GM13977 (cell line): ENCODE results near the gene IL1RAPL2.

Source experiments
- DNase-seq: peaks from one replicate; pipeline ENCODE4 v3.0.0; 2012; ENCODE audit warnings: low spot score
- in situ Hi-C: fragments of 300-500 bp; cut with MboI; formaldehyde crosslinking; loops from one replicate; pipeline ENCODE4 v1.12.0; 2022; ENCODE audit warnings: low sequenced_read_pairs, low pct_unique_long_range_greater_than_20kb, mixed read lengths, inconsistent platforms; ENCODE audit not compliant: unreplicated experiment
- TF ChIP-seq, protein P1 (sequence below): IDR thresholded peaks from 2 replicates; pipeline ENCODE4 v1.5.1; 2012; ENCODE audit warnings: mild to moderate bottlenecking, control low read depth; ENCODE audit not compliant: insufficient read depth; ENCODE audit errors: extremely low read depth, missing control alignments

The IL1RAPL2 gene

DNA sequence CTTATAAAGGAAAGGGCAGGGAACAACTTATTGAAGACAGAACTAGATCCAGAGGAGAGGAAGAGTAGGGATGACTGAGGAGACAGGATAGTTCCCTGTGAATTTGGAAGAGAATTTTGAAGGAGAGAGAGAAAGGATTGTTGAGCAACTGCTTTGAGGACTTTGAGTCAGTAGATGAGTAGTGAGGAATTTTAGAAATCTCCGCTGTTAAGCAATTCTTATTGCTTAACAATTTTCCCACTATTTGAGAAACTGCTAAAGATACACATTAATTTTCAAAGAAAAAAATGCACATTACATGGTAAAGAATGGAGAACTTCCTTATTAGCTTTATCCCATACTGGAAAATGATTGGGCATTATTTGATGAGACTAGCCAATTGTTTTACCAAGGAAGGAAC, 1140.0 kb downstream of the IL1RAPL2 start:
- TF ChIP-seq, protein P1, sequence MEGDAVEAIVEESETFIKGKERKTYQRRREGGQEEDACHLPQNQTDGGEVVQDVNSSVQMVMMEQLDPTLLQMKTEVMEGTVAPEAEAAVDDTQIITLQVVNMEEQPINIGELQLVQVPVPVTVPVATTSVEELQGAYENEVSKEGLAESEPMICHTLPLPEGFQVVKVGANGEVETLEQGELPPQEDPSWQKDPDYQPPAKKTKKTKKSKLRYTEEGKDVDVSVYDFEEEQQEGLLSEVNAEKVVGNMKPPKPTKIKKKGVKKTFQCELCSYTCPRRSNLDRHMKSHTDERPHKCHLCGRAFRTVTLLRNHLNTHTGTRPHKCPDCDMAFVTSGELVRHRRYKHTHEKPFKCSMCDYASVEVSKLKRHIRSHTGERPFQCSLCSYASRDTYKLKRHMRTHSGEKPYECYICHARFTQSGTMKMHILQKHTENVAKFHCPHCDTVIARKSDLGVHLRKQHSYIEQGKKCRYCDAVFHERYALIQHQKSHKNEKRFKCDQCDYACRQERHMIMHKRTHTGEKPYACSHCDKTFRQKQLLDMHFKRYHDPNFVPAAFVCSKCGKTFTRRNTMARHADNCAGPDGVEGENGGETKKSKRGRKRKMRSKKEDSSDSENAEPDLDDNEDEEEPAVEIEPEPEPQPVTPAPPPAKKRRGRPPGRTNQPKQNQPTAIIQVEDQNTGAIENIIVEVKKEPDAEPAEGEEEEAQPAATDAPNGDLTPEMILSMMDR: no peak
- DNase-seq: no peak
- in situ Hi-C loops: no loop called here

DNA sequence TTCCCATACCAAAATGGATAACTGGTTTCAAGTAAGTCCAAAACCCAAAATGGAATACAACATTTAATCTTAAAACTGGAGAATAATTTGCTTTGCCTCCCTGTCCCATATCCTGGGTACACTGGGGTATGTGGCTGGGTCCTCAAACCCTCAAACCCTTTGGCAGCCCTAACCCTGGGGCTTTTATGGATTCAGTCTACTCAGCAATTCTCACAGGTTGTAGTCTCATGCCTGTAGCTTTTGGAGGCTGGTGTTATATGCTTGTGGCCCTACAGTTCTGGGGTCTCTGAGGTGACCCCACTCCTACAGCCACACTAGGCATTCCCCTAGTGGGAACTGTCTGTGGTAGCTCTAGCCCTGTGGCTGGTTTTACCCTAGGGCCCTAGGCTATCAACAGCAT, 1145.8 kb downstream of the IL1RAPL2 start:
- in situ Hi-C loops: no loop called here
- TF ChIP-seq, protein P1: no peak
- DNase-seq: no peak

DNA sequence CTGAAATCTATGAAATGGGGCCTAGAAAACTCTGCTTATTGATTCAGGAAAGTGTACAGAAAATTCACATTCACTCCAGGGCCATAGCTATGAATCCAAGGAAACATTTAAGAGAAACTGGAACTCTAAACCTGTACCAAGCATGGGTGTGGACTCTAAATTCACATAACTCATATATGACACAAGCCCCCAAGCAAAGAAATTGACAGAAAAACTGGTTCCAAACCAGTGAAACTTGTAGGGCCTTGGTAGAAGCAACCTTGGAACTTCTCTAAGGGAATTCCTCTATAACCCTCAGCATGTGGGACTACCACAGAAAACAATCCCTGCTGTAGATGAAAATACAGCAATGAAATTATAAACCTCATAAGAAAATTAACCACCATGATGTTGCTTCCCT, 1149.7 kb downstream of the IL1RAPL2 start:
- no peak for DNase-seq
- in situ Hi-C loops: no loop called here

DNA sequence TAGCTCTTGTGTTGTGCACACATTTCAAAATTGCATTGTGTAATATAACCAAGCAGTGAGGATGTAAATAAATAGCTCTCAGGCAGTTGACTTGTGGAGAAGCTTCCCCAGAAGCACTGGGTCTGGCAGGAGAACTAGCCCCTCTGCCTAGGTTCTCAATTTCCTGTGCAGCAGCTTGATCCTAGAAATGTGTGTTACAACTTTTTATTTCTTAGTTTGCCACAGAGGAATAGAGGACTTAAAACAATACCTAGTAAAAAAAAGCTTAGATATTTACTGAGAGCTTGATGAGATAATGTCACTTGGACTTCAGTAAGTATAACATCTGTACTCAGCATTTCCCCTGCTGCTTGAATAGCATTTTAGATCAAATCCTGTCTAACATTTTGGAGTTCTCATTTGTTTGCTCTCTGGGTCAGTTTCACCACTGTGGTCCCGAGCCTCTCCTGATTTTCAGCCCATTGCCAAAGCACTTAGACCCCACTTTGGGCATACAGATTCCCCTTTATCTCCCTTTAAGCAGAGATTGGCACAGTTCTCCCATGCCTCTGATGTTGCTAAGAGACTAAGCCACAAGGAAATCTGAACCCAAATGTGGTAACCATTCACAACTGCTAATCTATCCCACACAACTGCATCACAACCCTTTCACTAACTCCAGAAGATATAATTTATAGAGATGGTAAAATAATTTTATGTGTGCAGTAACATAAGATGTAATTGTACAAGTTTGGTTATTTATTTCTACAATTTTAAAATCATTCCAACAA, 1158.2 kb downstream of the IL1RAPL2 start:
- in situ Hi-C loops: no loop called here
- TF ChIP-seq, protein P1: no peak
- no peak for DNase-seq

More for the DNA sequence above, 1149.7 kb downstream of the IL1RAPL2 start:
- TF ChIP-seq, protein P1: no peak

DNA sequence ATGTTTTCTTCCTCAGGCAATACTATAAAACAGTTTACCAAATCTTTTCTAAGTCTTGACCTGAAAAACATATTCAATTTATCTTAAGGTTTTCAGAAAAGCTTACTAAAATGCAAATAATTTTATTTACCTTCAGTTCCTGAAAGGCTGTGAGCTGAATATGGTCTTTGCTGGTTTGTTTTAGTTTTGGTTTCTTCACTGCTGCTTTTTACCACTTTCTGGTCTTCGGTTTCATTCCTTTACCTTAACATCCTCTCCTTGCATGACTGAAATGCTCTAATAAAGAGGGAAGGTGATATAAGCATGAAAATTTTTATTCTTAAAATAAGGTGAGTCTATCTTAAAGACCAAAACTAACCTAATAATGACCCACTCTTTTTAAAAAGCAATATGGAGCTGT, 1159.2 kb downstream of the IL1RAPL2 start:
- in situ Hi-C loops: no loop called here
- no peak for DNase-seq
- TF ChIP-seq, protein P1: no peak

DNA sequence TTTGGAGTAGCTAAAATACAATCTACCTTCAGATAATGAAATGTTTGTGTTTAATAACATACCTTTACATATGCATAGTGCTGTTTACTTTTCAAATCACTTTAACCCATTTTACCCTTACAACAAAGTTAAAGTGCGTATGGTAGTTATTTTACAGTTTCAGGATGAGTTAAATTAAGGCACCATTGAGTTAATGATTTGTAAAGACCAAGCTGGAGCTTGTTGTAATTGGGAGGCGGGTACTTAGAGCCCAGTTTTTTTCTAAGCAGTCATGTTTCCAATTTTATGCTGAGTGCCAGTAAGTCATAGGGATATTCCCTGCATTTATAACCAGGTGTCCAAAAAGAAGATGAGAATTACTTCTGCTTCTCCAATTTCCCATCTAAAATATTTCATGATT, 1172.2 kb downstream of the IL1RAPL2 start:
- DNase-seq: no peak
- TF ChIP-seq, protein P1: no peak
- in situ Hi-C loops: no loop called here
